K562 (cell line): ENCODE measurements around the gene MAST4. TPM values are rescaled to one million over a fixed set of nuclear protein-coding genes. Genes with fewer than 3 reads are reported as not detected.

ENCODE experiments used
- ATAC-seq: fragments of 200-7000 bp; cut with Tn5 transposase; 3 replicates; pipeline ENCODE4 v1.9.1; 2020; ENCODE audit warnings: moderate library complexity
- BruUV-seq: library from RNA; stranded (reverse); fragments of 400-500 nt; replicated peaks from 2 replicates; lab custom pipeline; 2021; lab: Mats Ljungman, UMichigan
- CTCF ChIA-PET: fragments of 300-600 bp; formaldehyde crosslinking; extraction: SDS; loops from one replicate; lab custom pipeline; 2021; ENCODE audit warnings: low intra/inter-chr PET ratio; lab: Yijun Ruan, JAX
- POLR2A ChIA-PET: fragments of 300-600, 350-650 bp; sonication (Branson Sonifier 250); formaldehyde crosslinking; extraction: SDS; loops from one replicate; lab custom pipeline; 2021; ENCODE audit warnings: antibody characterized with exemption, inconsistent platforms; lab: Yijun Ruan, JAX
- DNase-seq, 4 experiments: peaks; one replicate each; pipeline versions ENCODE4 v3.0.0 to v3.0.0-alpha.2; 2011 to 2018; ENCODE audit warnings: low spot score in 3 of 4, mixed read lengths in 3 of 4; ENCODE audit errors: extremely low read depth in 1 of 4
- FAIRE-seq: peaks from 2 replicates; lab custom pipeline; 2011; peaks lifted over from hg19 to GRCh38; lab: Jason Lieb, UNC
- H2AFZ ChIP-seq: 2 replicates; pipeline ENCODE4 v1.6.0; 2011; ENCODE audit warnings: low read depth, low read length, control low read depth, inconsistent platforms
- H3K27ac ChIP-seq: fragments of 200-600 bp; 3 replicates; pipeline ENCODE4 v1.8.0; 2011; ENCODE audit warnings: low read depth, mild to moderate bottlenecking, control low read depth, inconsistent platforms, low read length, moderate library complexity, mixed read lengths; ENCODE audit errors: extremely low read depth
- H3K27me3 ChIP-seq, 2 experiments: fragments of 300-600 bp in 1 of 2; 2 replicates in 1 of 2; 3 replicates in 1 of 2; pipeline versions ENCODE4 v1.6.0 to v1.8.0; 2011; ENCODE audit warnings: inconsistent platforms in 2 of 2, low read length in 2 of 2, mild to moderate bottlenecking in 1 of 2, mixed read lengths in 1 of 2, moderate library complexity in 1 of 2; ENCODE audit not compliant: control insufficient read depth in 2 of 2, insufficient read depth in 2 of 2
- H3K36me3 ChIP-seq: fragments of 300-600 bp; 3 replicates; pipeline ENCODE4 v1.8.0; 2011; ENCODE audit warnings: mild to moderate bottlenecking, low read length, inconsistent platforms; ENCODE audit not compliant: control insufficient read depth, insufficient read depth
- H3K4me1 ChIP-seq, 2 experiments: fragments of 200-600 bp in 1 of 2; replicated peaks in 1 of 2; 2 replicates in 1 of 2; 3 replicates in 1 of 2; pipeline versions ENCODE4 v1.5.1 to v1.8.0; 2011; ENCODE audit warnings: inconsistent platforms in 2 of 2, low read length in 2 of 2, mild to moderate bottlenecking in 1 of 2, mixed read lengths in 1 of 2, moderate library complexity in 1 of 2; ENCODE audit not compliant: control insufficient read depth in 2 of 2, insufficient read depth in 2 of 2
- H3K4me2 ChIP-seq: 2 replicates; pipeline ENCODE4 v1.6.1; 2011; ENCODE audit warnings: low read length, control low read depth, inconsistent platforms, mixed read lengths; ENCODE audit not compliant: insufficient read depth
- H3K4me3 ChIP-seq: fragments of 200-600 bp; sonication (generic), shearing (Covaris generic); 2 replicates; pipeline ENCODE4 v1.5.1; 2016; ENCODE audit warnings: control low read depth, inconsistent platforms
- H3K79me2 ChIP-seq: fragments of 200-600 bp; 3 replicates; pipeline ENCODE4 v1.8.0; 2011; ENCODE audit warnings: low read length, inconsistent platforms; ENCODE audit not compliant: control insufficient read depth, insufficient read depth
- H3K9ac ChIP-seq, 2 experiments: 2 replicates each; pipeline versions ENCODE4 v1.6.0 to v1.6.1; 2011; ENCODE audit warnings: low read depth in 2 of 2, low read length in 2 of 2, control low read depth in 1 of 2, inconsistent platforms in 1 of 2, mild to moderate bottlenecking in 1 of 2, mixed read lengths in 1 of 2; ENCODE audit not compliant: insufficient read depth in 1 of 2
- H3K9me1 ChIP-seq: one replicate; pipeline ENCODE4 v1.6.0; 2011; ENCODE audit warnings: inconsistent platforms, mild to moderate bottlenecking, low read length, moderate library complexity; ENCODE audit not compliant: control insufficient read depth, insufficient read depth
- H3K9me3 ChIP-seq: replicated peaks from 2 replicates; pipeline ENCODE4 v1.5.1; 2011; ENCODE audit warnings: low read depth, low read length, inconsistent platforms; ENCODE audit not compliant: control insufficient read depth, insufficient read depth
- H4K20me1 ChIP-seq: replicated peaks from 2 replicates; pipeline ENCODE4 v1.6.1; 2011; ENCODE audit warnings: low read length, inconsistent platforms, mixed read lengths; ENCODE audit not compliant: control insufficient read depth, insufficient read depth
- ARNT ChIP-seq, 2 experiments: fragments of 450-650 bp; IDR thresholded peaks; 2 replicates each; pipeline ENCODE4 v1.6.1; 2016; ENCODE audit warnings: mild to moderate bottlenecking in 1 of 2
- BRD9 ChIP-seq: fragments of 450-650 bp; IDR thresholded peaks from 2 replicates; pipeline ENCODE4 v1.6.1; 2018; ENCODE audit warnings: low read depth; ENCODE audit not compliant: partially characterized antibody
- CHD2 ChIP-seq: IDR thresholded peaks from 2 replicates; pipeline ENCODE4 v1.6.1; 2011; ENCODE audit warnings: low read depth, low read length
- HMBOX1 ChIP-seq: sonication (generic); IDR thresholded peaks from 2 replicates; pipeline ENCODE4 v1.6.1; 2016
- HMG20A ChIP-seq: fragments of 450-650 bp; formaldehyde crosslinking; conservative IDR thresholded peaks from 2 replicates; pipeline ENCODE4 v1.4.0; 2020; ENCODE audit warnings: mild to moderate bottlenecking, mixed read lengths
- MCM3 ChIP-seq: fragments of 450-650 bp; IDR thresholded peaks from 2 replicates; pipeline ENCODE4 v1.6.1; 2016
- RBM25 ChIP-seq: fragments of 200-400 bp; formaldehyde crosslinking; IDR thresholded peaks from 2 replicates; pipeline ENCODE4 v1.6.1; 2018; ENCODE audit warnings: low read length, low read depth, moderate library complexity; ENCODE audit not compliant: severe bottlenecking
- TARDBP ChIP-seq: fragments of 450-650 bp; IDR thresholded peaks from 2 replicates; pipeline ENCODE4 v1.6.1; 2016
- ZNF197 ChIP-seq: fragments of 200-800 bp; sonication (Bioruptor generic); IDR thresholded peaks from 2 replicates; pipeline ENCODE4 v1.6.1; 2016; ENCODE audit warnings: low read depth, missing genetic modification characterization, missing compliant biosample characterization
- WGBS: fragments of 100-300 bp; shearing (Covaris generic); methylation state at CpG from one replicate; pipeline ENCODE4 v1.1.6; 2016; ENCODE audit warnings: low coverage, mixed read lengths; ENCODE audit not compliant: insufficient coverage; ENCODE audit errors: missing lambda C conversion rate; 5-methylcytosine and 5-hydroxymethylcytosine counted together
- in situ Hi-C: fragments of 300-500 bp; cut with MboI; formaldehyde crosslinking; loops from 4 replicates; pipeline ENCODE4 v1.15.0; 2018; ENCODE audit warnings: inconsistent platforms, mixed read lengths
- intact Hi-C: fragments of 100-400 bp; cut with micrococcal nuclease; formaldehyde crosslinking; loops from 2 replicates; pipeline ENCODE4 v1.14.2; 2022
- polyA plus RNA-seq, 8 experiments: library from polyadenylated mRNA; depleted of rRNA in 4 of 8; stranded (reverse) in 5 of 8; unstranded in 3 of 8; fragments of >200 nt; fragmentation: Nextera tagmentation in 2 of 8; fragmentation: Illumina TruSeq in 1 of 8; extraction: Ambion mirVana in 2 of 8; extraction: Trizol in 1 of 8; gene quantifications; 2 replicates each; pipeline versions ENCODE4 v1.2.1 to v1.2.3, GENCODE V29; 2011 to 2014; ENCODE audit warnings: inconsistent platforms in 1 of 8, missing spikeins in 1 of 8
- total RNA-seq, 7 experiments: library from RNA; depleted of rRNA in 6 of 7; stranded (reverse); fragments of >200 nt in 6 of 7; fragmentation: Illumina TruSeq in 2 of 7; extraction: Trizol in 2 of 7; gene quantifications; 2 replicates each; pipeline versions ENCODE4 v1.2.1 to v1.2.3, GENCODE V29; 2011 to 2021; ENCODE audit warnings: low replicate concordance in 1 of 7

MAST4 gene
- total and polyA plus RNA-seq, 9 of the 15 experiments (the other 6 are each of a cell fraction or from before 2014, with no cell fraction given): 0.88 to 10.1 (median 5.2) TPM

GRCh38 chr5:66888613-66889012 lies 292.4 kb downstream of the MAST4 start:
- CTCF ChIA-PET: no interaction called here
- ATAC-seq (no peak), FAIRE-seq (no peak), DNase-seq (no peak)
- in situ Hi-C loops (no loop called here), intact Hi-C loops (no loop called here)
- WGBS: 6% methylated on average over 2 of the region's 2 CpGs
- Histone ChIP-seq H2AFZ (no peak overlapping the region), H3K27ac (no peak overlapping the region), H3K9me1 (no peaks in the 10 kb centered on the region), H3K9ac (no peak overlapping the region), H3K27me3 (peaks cover 5% of the 10 kb centered on the region in 2 experiments; a peak in 1 of 5 replicates), H4K20me1 (no peaks in the 10 kb centered on the region), H3K4me2 (no peak overlapping the region), H3K36me3 (no peaks in the 10 kb centered on the region), H3K4me1 (no peaks in the 10 kb centered on the region), H3K79me2 (no peaks in the 10 kb centered on the region), H3K9me3 (no peaks in the 10 kb centered on the region), H3K4me3 (no peak overlapping the region)
- no TSS peak for BruUV-seq
- TF ChIP-seq TARDBP (no peak), RBM25 (no peak), ARNT (IDR thresholded peaks at IDR 0.05) (no peak), BRD9 (no peak), HMBOX1 (no peak), MCM3 (no peak)
- POLR2A ChIA-PET: no interaction called here

GRCh38 chr5:66889056-66889455 lies 292.9 kb downstream of the MAST4 start:
- in situ Hi-C loops: no loop called here
- no peaks in the 10 kb centered on the region for H3K4me1 ChIP-seq
- H3K79me2 ChIP-seq: no peaks in the 10 kb centered on the region
- no peak for DNase-seq
- FAIRE-seq: no peak
- H3K9ac ChIP-seq: no peak overlapping the region
- no peaks in the 10 kb centered on the region for H4K20me1 ChIP-seq
- no TSS peak for BruUV-seq
- H3K4me3 ChIP-seq: no peak overlapping the region
- intact Hi-C loops: no loop called here
- no peak overlapping the region for H2AFZ ChIP-seq
- TF ChIP-seq CHD2 (no peak), HMG20A (CRISPR knock-in tag) (no peak), ZNF197 (CRISPR knock-in tag) (no peak)
- WGBS: 1% methylated on average over 4 of the region's 4 CpGs
- H3K9me1 ChIP-seq: no peaks in the 10 kb centered on the region
- CTCF ChIA-PET: no interaction called here
- no peaks in the 10 kb centered on the region for H3K9me3 ChIP-seq
- no peak overlapping the region for H3K27ac ChIP-seq
- POLR2A ChIA-PET: no interaction called here
- ATAC-seq: no peak
- peaks cover 5% of the 10 kb centered on the region in 2 experiments; a peak in 1 of 5 replicates for H3K27me3 ChIP-seq
- no peaks in the 10 kb centered on the region for H3K36me3 ChIP-seq
- no peak overlapping the region for H3K4me2 ChIP-seq
